CD4-positive, alpha-beta T cell treated with Interleukin-4 for 1 hour (primary cell): Measurements from ENCODE around the gene ANKFN1.

Source experiments
- DNase-seq, 2 donors: peaks; one replicate each; pipeline ENCODE4 v3.0.0-alpha.2; 2020 to 2022

ANKFN1 gene

DNA sequence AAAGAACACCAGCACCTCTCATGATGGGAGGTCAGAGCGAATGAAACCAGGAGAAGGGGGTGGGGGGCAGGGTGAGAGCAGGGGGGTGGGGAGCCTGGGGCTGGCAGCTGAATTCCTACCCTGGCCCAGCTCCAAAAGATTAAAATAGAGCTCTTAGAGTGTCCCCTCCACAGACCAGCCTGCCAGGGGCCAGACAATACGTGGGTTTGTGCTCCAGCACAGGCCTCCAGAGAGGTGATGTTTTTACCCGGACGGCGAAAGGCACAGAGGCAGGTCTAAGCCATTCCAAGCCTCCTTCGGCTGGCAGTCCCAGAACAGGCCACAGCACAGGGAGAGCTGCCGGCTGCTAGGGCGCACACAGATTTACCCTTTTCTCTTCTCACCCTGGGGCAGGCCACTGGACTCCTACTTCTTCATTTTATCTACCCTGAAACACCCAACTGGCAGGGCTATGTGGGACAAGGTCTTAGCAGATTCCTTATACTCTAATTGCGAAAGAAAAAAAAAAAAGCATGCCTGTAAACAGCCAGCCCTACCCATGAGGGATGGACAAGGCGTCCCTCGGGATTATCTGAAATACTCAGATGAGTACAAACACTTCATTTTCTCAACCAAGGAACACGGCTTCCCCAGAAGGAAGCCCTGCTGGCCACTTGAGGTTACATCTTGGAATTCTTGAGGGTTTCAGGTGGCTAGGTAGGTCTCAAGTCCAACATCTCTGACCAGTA, 368.3 kb downstream of the ANKFN1 start:
- no peak for DNase-seq

DNA sequence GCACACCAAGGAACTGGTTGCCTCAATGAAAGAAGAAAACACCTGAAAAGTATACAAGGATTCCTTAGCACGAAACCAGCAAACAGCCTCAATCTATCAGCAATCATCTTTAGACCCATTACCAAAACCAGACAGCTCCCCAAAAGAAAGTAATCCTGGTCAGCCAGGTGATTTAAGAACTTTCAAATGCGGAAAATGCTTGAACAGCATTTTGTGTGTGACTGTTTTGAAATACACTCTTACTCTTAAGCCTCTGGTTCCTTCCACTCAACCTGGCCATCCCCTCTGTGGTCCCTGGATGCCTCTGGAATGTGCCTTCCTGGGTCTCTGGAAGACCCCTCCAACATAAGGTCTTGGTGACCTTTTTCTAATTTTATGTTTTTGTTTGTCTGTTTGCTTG, 369.8 kb downstream of the ANKFN1 start:
- DNase-seq: no peak

DNA sequence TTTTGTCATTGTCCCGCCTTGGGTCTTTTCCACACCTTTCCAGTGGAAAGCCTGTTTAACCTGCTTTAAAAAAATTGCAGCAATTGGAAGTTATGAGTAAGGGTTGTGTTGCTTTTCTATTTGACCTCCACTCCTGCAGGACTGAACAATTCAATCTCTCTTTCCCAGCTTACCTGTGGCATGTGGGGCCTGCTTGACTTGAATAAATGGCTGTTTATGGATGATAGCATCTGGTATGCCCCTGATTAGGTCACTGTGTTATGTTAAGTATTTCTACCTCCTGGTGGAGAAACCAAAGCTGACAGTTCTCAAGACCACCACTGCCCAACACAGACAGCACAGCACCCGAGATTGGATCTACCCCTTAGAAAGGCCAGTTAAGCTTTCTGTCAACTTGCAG, 375.4 kb downstream of the ANKFN1 start:
- DNase-seq: no peak

DNA sequence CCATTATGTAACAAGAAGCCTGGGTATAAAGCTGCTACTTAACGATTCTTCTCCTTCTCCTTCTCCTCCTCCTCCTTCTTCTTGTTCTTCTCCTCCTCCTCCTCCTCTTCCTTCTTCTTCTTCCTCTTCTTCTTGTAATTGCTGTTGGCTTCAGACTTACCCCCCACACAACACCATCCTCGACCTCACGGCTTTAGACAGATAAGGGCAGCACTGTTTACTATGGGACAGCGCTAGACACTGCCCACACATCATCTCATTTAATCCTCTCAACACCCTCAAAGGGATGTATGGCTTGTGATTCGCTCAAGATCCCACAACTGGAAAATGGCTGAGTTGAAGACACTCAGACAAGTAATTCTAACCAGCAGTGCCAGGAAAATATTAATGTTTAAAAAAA, 379.7 kb downstream of the ANKFN1 start:
- DNase-seq: no peak

DNA sequence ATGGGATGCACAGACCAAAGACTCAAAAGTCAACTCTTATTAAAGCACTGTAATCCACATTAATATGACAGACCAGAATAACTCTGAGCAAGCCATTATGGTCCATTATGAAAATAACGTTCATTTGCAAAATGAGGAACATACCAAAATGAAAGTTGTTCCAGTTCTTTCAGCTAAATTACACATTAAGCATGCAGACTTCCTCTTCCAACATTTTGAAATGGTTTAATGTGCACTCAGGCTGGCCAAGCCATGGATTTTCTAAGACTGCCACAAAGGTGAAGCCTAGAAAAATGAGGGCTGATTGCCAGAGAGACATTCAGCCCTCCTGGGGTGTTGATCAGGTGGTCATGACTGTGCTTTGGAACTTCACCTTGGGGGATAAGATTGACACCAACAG, 383.5 kb downstream of the ANKFN1 start:
- no peak for DNase-seq

DNA sequence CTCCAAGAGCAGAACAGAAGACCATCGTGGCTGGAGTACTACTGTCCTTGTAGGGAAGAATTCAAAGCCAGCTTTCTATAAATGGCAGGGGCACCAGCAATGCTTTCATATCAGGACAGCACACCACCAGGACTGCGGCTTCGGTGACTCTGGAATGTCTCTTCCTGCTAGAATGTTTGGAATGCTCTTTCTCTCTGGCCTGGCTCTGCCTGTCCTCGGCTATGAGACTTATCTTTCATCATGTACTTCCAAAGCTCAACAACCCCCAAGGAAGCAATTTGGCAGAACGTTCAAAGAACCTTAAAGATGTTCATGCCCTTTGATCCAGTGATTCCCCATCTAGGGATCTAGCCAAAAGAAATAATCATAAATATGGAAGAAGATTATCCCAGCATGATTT, 387.6 kb downstream of the ANKFN1 start:
- DNase-seq: no peak

DNA sequence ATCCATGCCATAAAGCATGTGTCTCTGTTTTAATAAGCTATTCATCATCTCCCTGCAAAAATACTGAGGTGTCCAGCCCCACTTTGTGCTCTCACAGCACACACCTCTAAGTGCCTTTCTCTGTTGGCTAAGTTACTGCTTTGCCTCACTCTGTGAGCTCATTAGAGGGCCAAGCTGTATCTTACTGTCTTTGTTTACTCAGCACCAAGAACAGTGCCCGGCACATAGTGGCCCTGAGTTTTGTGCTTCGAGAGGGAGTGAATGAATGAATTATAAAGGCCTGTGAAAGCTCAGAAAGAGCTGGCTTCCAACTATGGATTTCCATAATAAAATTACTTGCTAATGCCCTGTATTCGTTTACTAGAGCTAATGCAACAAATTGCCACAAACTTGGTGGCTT, 390.0 kb downstream of the ANKFN1 start:
- no peak for DNase-seq

DNA sequence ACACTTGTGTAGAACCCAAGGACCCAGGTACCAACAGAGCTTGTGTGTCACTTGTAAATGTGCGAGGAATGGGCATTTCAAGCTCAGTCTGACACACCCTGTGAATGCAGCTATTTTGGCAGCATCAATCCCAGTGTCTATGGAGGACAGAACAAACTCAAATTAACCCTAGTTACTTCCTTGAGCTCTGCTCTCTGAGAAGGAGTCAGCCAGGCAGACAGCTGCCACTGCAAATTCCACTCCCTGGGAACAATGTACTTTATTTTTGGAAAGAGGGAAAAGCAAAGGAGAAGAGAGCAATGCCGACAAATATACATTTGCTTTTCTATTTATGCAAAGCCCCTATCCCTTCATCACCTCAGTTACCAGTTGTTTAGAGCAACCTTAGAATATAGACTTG, 391.8 kb downstream of the ANKFN1 start:
- DNase-seq: no peak

DNA sequence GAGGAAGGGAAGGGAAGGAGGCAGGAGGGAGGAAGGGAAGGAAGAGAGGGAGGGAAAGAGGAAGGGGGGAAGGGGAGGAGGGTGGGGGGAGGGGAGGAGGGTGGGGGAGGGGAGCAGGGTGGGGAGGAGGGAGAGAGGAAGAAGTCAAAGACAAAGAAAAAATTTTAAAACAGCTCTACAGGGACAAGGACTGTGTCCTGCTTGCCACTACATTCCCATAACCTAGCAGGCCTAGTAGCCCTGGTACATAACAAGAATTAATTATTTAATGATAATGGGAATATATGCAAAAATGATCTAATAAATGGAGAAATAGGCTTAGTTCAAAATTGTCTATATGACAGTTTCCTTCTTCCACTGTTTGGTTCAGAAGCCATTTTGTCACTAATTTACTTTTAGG, 392.7 kb downstream of the ANKFN1 start:
- DNase-seq: no peak

DNA sequence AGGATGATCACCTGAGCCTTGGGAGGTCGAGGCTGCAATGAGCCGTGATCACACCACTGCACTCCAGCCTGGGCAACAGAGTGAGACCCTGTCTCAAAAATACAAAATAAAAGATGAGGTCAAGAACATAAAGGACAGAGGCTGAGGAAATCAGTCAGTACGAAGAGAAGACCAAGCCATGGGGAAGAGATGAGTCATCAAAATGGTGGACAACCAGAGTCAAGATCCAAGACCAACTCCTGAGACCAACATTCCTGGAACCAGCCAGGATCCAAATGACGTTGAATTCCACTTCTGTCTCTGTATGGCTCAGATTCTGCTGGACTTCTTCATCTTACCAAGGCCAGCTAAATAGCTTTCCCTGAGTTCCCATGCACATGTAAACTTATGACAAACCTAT, 395.4 kb downstream of the ANKFN1 start:
- no peak for DNase-seq

DNA sequence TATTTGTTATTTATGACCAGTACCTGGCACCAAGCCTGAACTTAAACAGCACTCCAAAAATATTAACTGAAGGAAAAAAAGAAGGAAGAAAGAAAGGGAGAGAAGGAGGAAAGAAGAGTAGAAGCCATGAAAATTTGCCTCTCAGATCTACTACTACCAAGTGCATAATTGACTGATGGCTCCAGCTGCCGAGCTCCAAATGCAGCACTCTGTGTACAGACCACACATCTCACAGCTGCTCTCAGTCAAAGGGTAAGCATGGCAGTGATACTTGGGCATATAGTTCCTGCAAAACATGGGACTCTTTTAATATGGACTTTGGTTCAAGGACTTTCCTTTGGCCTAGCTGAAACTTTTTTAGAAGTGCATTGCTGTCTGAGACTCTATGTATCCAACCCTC, 396.2 kb downstream of the ANKFN1 start:
- no peak for DNase-seq

DNA sequence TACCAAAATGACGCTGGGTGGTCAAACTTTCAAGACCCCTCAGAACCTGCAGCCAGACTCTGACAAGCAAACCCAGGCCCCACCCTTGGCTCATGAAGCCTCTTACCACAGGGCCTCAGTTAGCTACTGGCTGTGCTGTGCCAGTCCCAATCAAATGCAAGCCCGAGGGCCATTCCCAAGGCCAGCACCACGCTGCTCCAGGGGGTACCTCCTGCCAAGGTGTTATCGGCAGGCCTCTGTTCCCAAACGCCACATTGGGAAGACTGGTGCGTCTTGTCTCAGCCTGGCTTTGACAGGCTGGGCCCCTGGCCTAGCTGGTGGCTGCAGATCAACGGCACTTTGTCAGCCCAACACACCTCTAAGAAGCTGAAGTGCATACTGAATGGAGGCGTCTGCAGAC, 404.4 kb downstream of the ANKFN1 start:
- DNase-seq: no peak

DNA sequence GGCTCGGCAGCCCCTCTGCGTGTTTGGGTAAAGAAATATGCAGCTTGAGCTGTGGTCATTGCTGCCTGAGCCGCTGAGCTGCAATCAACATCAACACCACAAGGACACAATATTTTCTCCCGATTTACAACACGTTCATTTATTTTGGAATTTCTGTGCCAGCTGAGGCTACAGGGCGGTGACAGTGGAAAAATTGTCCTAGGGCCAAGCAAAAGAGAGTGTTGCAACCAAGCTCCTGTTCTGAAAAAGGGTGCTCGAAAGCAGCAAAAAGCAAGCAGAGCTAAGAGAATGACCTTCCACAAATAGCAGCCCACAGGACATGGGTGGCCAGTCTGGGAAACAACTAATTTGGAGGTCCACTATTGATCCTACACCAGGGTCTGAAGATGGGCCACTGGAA, 404.8 kb downstream of the ANKFN1 start:
- DNase-seq: no peak
